Esophagus mucosa (tissue), 1 donor: ENCODE measurements around the gene ACVR1B. TPM values are rescaled to one million over a fixed set of nuclear protein-coding genes. Genes with fewer than 3 reads are reported as not detected.

Experiments
- ATAC-seq: fragments of 200-7000 bp; cut with Tn5 transposase; one replicate; pipeline ENCODE4 v1.9.1; 2020
- total RNA-seq: library from RNA; stranded (reverse); gene quantifications from one replicate; pipeline ENCODE4 v1.2.4, GENCODE V29; 2023
- donor health status: DM: yes; HTN: yes; CAD: no.

Gene ACVR1B
- total RNA-seq, 1 donor from 2014 or later = 19.2 TPM

GRCh38 chr12:52023976-52024688 lies 72.6 kb downstream of the ACVR1B start:
- no peak for ATAC-seq

GRCh38 chr12:52024845-52025230 lies 73.3 kb downstream of the ACVR1B start:
- no peak for ATAC-seq

- ATAC-seq = no peak
Observed at GRCh38 chr12:52026263-52026662, 74.8 kb downstream of the ACVR1B start.

- ATAC-seq = no peak
Observed at GRCh38 chr12:52027085-52027843, 75.8 kb downstream of the ACVR1B start.

GRCh38 chr12:52029685-52030084 lies 78.2 kb downstream of the ACVR1B start:
- no peak for ATAC-seq

- peak; percentile 7 for ATAC-seq
Observed at GRCh38 chr12:52032446-52032803, 80.9 kb downstream of the ACVR1B start.

- ATAC-seq = peak; percentile 96
Observed at GRCh38 chr12:52032804-52033445, 81.4 kb downstream of the ACVR1B start.

GRCh38 chr12:52033446-52034140 lies 82.1 kb downstream of the ACVR1B start:
- no peak for ATAC-seq

GRCh38 chr12:52035190-52035589 lies 83.7 kb downstream of the ACVR1B start:
- no peak for ATAC-seq

- no peak for ATAC-seq
Observed at GRCh38 chr12:52035926-52036325, 84.4 kb downstream of the ACVR1B start.

GRCh38 chr12:52036587-52037171 lies 85.2 kb downstream of the ACVR1B start:
- peak; percentile 51 for ATAC-seq

- ATAC-seq = no peak
Observed at GRCh38 chr12:52037248-52037861, 85.9 kb downstream of the ACVR1B start.

GRCh38 chr12:52038447-52038846 lies 86.9 kb downstream of the ACVR1B start:
- ATAC-seq = no peak

- ATAC-seq = no peak
Observed at GRCh38 chr12:52041035-52041434, 89.5 kb downstream of the ACVR1B start.

- peak; percentile 4 for ATAC-seq
Observed at GRCh38 chr12:52041695-52042123, 90.2 kb downstream of the ACVR1B start.

GRCh38 chr12:52042706-52043385 lies 91.3 kb downstream of the ACVR1B start:
- ATAC-seq = no peak

GRCh38 chr12:52043386-52044212 lies 92.1 kb downstream of the ACVR1B start:
- ATAC-seq = peak; percentile 3

GRCh38 chr12:52044292-52044983 lies 92.9 kb downstream of the ACVR1B start:
- ATAC-seq = peak; percentile 6

- no peak for ATAC-seq
Observed at GRCh38 chr12:52045794-52046199, 94.3 kb downstream of the ACVR1B start.
